SK-N-SH (cell line): ENCODE measurements around the gene PDIA6. TPM values are rescaled to one million over a fixed set of nuclear protein-coding genes. Genes with fewer than 3 reads are reported as not detected.

Source experiments
- CTCF ChIA-PET: fragments of 300-600, 350-600 bp; formaldehyde crosslinking; extraction: SDS; loops from one replicate; lab custom pipeline; 2021; lab: Yijun Ruan, JAX
- POLR2A ChIA-PET: fragments of 350-600 bp; sonication (Branson Sonifier 250); formaldehyde crosslinking; extraction: SDS; loops from one replicate; lab custom pipeline; 2020; ENCODE audit warnings: antibody characterized with exemption, inconsistent platforms; lab: Yijun Ruan, JAX
- DNase-seq: peaks from one replicate; pipeline ENCODE4 v3.0.0; 2012
- H2AFZ ChIP-seq: fragments of 200-600 bp; sonication (generic); 2 replicates; pipeline ENCODE4 v1.8.1; 2016; ENCODE audit warnings: antibody characterized with exemption, mild to moderate bottlenecking, low read depth
- H3F3A ChIP-seq: fragments of 200-600 bp; sonication (generic); replicated peaks from 2 replicates; pipeline ENCODE3; 2016; ENCODE audit warnings: antibody characterized with exemption, mild to moderate bottlenecking; ENCODE audit not compliant: insufficient read depth
- H3K27ac ChIP-seq, 2 experiments: fragments of 200-500 bp in 1 of 2; fragments of 200-600 bp in 1 of 2; sonication (Bioruptor generic) in 1 of 2; sonication (generic), shearing (Covaris generic) in 1 of 2; 2 replicates each; pipeline versions ENCODE4 v1.5.1 to v1.6.1; 2014 to 2016; ENCODE audit warnings: low read depth in 2 of 2, inconsistent platforms in 1 of 2, low read length in 1 of 2, mild to moderate bottlenecking in 1 of 2, mixed read lengths in 1 of 2
- H3K27me3 ChIP-seq: fragments of 200-600 bp; sonication (generic), shearing (Covaris generic); 2 replicates; pipeline ENCODE4 v1.6.1; 2016; ENCODE audit warnings: mixed run types; ENCODE audit not compliant: insufficient read depth
- H3K36me3 ChIP-seq, 2 experiments: fragments of 200-500 bp in 1 of 2; fragments of 200-600 bp in 1 of 2; sonication (Bioruptor generic) in 1 of 2; sonication (generic) in 1 of 2; replicated peaks in 1 of 2; 2 replicates each; pipeline versions ENCODE3 to v1.5.1; 2014 to 2016; ENCODE audit warnings: low read length in 1 of 2, mild to moderate bottlenecking in 1 of 2; ENCODE audit not compliant: insufficient read depth in 2 of 2, control insufficient read depth in 1 of 2
- H3K4me1 ChIP-seq, 2 experiments: fragments of 200-500 bp in 1 of 2; fragments of 200-600 bp in 1 of 2; sonication (Bioruptor generic) in 1 of 2; sonication (generic), shearing (Covaris generic) in 1 of 2; 2 replicates each; pipeline versions ENCODE4 v1.5.1 to v1.6.1; 2014 to 2016; ENCODE audit warnings: low read depth in 1 of 2, low read length in 1 of 2, mixed run types in 1 of 2; ENCODE audit not compliant: insufficient read depth in 2 of 2, control insufficient read depth in 1 of 2
- H3K4me2 ChIP-seq: fragments of 200-600 bp; sonication (generic), shearing (Covaris generic); 2 replicates; pipeline ENCODE4 v1.6.1; 2017; ENCODE audit warnings: mixed run types
- H3K4me3 ChIP-seq, 2 experiments: fragments of 200-500 bp in 1 of 2; fragments of 200-600 bp in 1 of 2; sonication (Bioruptor generic) in 1 of 2; sonication (generic), shearing (Covaris generic) in 1 of 2; 2 replicates each; pipeline versions ENCODE4 v1.5.1 to v1.8.1; 2014 to 2016; ENCODE audit warnings: low read depth in 2 of 2, inconsistent platforms in 1 of 2, low read length in 1 of 2, mild to moderate bottlenecking in 1 of 2, mixed read lengths in 1 of 2, moderate library complexity in 1 of 2
- H3K79me2 ChIP-seq: fragments of 200-600 bp; sonication (generic); 2 replicates; pipeline ENCODE4 v1.8.1; 2017; ENCODE audit warnings: mild to moderate bottlenecking; ENCODE audit not compliant: insufficient read depth
- H3K9ac ChIP-seq: fragments of 200-600 bp; sonication (generic); 2 replicates; pipeline ENCODE4 v1.6.1; 2017; ENCODE audit warnings: mixed run types
- H3K9me2 ChIP-seq: fragments of 200-600 bp; sonication (generic); 2 replicates; pipeline ENCODE4 v1.6.1; 2017; ENCODE audit warnings: mixed run types
- H3K9me3 ChIP-seq: fragments of 200-600 bp; sonication (generic); 2 replicates; pipeline ENCODE4 v1.6.1; 2017; ENCODE audit warnings: mixed run types, mild to moderate bottlenecking, moderate library complexity
- H4K20me1 ChIP-seq: fragments of 200-600 bp; sonication (generic); 2 replicates; pipeline ENCODE4 v1.6.1; 2017; ENCODE audit warnings: mild to moderate bottlenecking, mixed run types; ENCODE audit not compliant: insufficient read depth
- CTCF ChIP-seq: fragments of 200-600 bp; sonication (generic); IDR thresholded peaks from 2 replicates; pipeline ENCODE4 v1.6.1; 2017; ENCODE audit warnings: antibody characterized with exemption, mild to moderate bottlenecking, moderate library complexity
- ELF1 ChIP-seq: IDR thresholded peaks from 2 replicates; pipeline ENCODE4 v1.4.0; 2012
- EP300 ChIP-seq, 2 experiments: IDR thresholded peaks; 2 replicates each; pipeline versions ENCODE4 v1.4.0 to v1.6.1; 2012; ENCODE audit warnings: borderline replicate concordance in 1 of 2, low read depth in 1 of 2, low read length in 1 of 2
- FOXJ3 ChIP-seq: sonication (generic); formaldehyde crosslinking; IDR thresholded peaks from 2 replicates; pipeline ENCODE4 v1.5.1; 2020; ENCODE audit warnings: mild to moderate bottlenecking, missing genetic modification reagents
- GATA2 ChIP-seq: sonication (generic); formaldehyde crosslinking; IDR thresholded peaks from 2 replicates; pipeline ENCODE4 v1.5.0; 2020; ENCODE audit warnings: mild to moderate bottlenecking, missing genetic modification reagents
- NRF1 ChIP-seq: IDR thresholded peaks from 2 replicates; pipeline ENCODE4 v1.6.1; 2012; ENCODE audit warnings: low read depth, mild to moderate bottlenecking, low read length
- PBX3 ChIP-seq: IDR thresholded peaks from 2 replicates; pipeline ENCODE4; 2012
- RAD21 ChIP-seq: IDR thresholded peaks from 2 replicates; pipeline ENCODE4 v1.6.1; 2012; ENCODE audit warnings: mild to moderate bottlenecking, low read length
- RCOR1 ChIP-seq: fragments of 150-350 bp; IDR thresholded peaks from 2 replicates; pipeline ENCODE4 v1.6.1; 2017; ENCODE audit warnings: antibody characterized with exemption, low read length
- RFX5 ChIP-seq: IDR thresholded peaks from 2 replicates; pipeline ENCODE4 v1.6.1; 2012; ENCODE audit warnings: mild to moderate bottlenecking, improper control_type of control experiment, low read length
- SIN3A ChIP-seq: IDR thresholded peaks from 2 replicates; pipeline ENCODE4 v1.6.1; 2012; ENCODE audit warnings: low read depth, mild to moderate bottlenecking, low read length, moderate library complexity, borderline replicate concordance
- TCF12 ChIP-seq: IDR thresholded peaks from 2 replicates; pipeline ENCODE4 v1.4.0; 2012
- USF2 ChIP-seq: fragments of 150-350 bp; IDR thresholded peaks from 2 replicates; pipeline ENCODE4 v1.6.1; 2017; ENCODE audit warnings: antibody characterized with exemption, low read length, low read depth, borderline replicate concordance
- YY1 ChIP-seq: IDR thresholded peaks from 2 replicates; pipeline ENCODE4 v1.4.0; 2012; ENCODE audit warnings: low read depth, mild to moderate bottlenecking
- ZBTB33 ChIP-seq: IDR thresholded peaks from 2 replicates; pipeline ENCODE4 v1.4.0; 2012; ENCODE audit warnings: low read depth, borderline replicate concordance
- WGBS: methylation state at CpG from one replicate; pipeline ENCODE4 v1.1.6; 2017; ENCODE audit warnings: low lambda C conversion rate; 5-methylcytosine and 5-hydroxymethylcytosine counted together
- polyA plus RNA-seq, 3 experiments: library from polyadenylated mRNA; depleted of rRNA; stranded (reverse); fragments of >200 nt; gene quantifications; 2 replicates each; pipeline ENCODE4 v1.2.3, GENCODE V29; 2012

Gene PDIA6
- polyA plus RNA-seq, 1 of the 3 experiments (the other 2 are of a cell fraction): 325 TPM

- Histone ChIP-seq H2AFZ (no peak overlapping the region), H3K4me3 (no peak overlapping the region), H3F3A (no peaks in the 10 kb centered on the region), H3K9ac (no peak overlapping the region), H3K9me3 (no peaks in the 10 kb centered on the region), H3K9me2 (no peaks in the 10 kb centered on the region), H3K27ac (no peak overlapping the region), H3K4me2 (no peak overlapping the region), H4K20me1 (no peaks in the 10 kb centered on the region), H3K79me2 (no peaks in the 10 kb centered on the region), H3K27me3 (peaks cover 49% of the 10 kb centered on the region; the same call in 1 of the 2 replicates), H3K36me3 (no peaks in the 10 kb centered on the region), H3K4me1 (peaks cover 0 to 29% of the 10 kb centered on the region in 2 experiments; a peak in 1 of 4 replicates)
- POLR2A ChIA-PET: interaction anchor here (0.9 kb wide), 1 partner anchor 17 kb away, joined by 3 read pairs; the partner anchor contains the start of gene PDIA6
- 75% methylated on average over 8 of the region's 8 CpGs for WGBS
- TF ChIP-seq PBX3 (no peak), EP300 (IDR thresholded peaks at IDR 0.05; ENCODE audit: borderline replicate concordance in 1 of 2, low read depth in 1 of 2, low read length in 1 of 2) (no peak), YY1 (no peak), FOXJ3 (CRISPR knock-in tag) (no peak), RFX5 (no peak), TCF12 (no peak), NRF1 (no peak), USF2 (no peak), GATA2 (CRISPR knock-in tag) (no peak), RAD21 (no peak), ZBTB33 (no peak), ELF1 (no peak), SIN3A (no peak), CTCF (no peak), RCOR1 (no peak)
- DNase-seq: no peak
- CTCF ChIA-PET: interaction anchor here (0.5 to 11.5 kb wide), 15 partner anchors 11 to 581 kb away, joined by 3 to 666 read pairs (median 4); partner anchors contain the start of gene KCNF1
These were observed 17.6 kb upstream of the PDIA6 start for GRCh38 chr2:10830203-10830602.
